Stimulated activated naive CD8-positive, alpha-beta T cell treated with anti-CD3 and anti-CD28 coated beads, Interleukin-15, amount 100 ng/mL, for 72 hours (primary cell): ENCODE measurements around the gene SLC28A2.
"Not testable (repeated sequence)": the region's sequence is repeated elsewhere in the genome, so short reads cannot be mapped to it uniquely, and the experiment has no call there.

ENCODE experiments used
- ATAC-seq: fragments of 150-1000 bp; cut with Tn5 transposase; 2 replicates; pipeline ENCODE4 v1.10.0; 2021; ENCODE audit warnings: mild to moderate bottlenecking, moderate library complexity
- DNase-seq, 2 donors: peaks; one replicate each; pipeline ENCODE4 v3.0.0; 2021 to 2022
- H3K27ac Mint-ChIP-seq, 2 donors: one replicate each; pipeline ENCODE4 v1.8.0; 2022; ENCODE audit warnings: mild to moderate bottlenecking in 2 of 2, mixed read lengths in 2 of 2, moderate library complexity in 2 of 2
- H3K27me3 Mint-ChIP-seq: one replicate; pipeline ENCODE4 v1.8.0; 2022; ENCODE audit warnings: mixed read lengths
- H3K4me1 Mint-ChIP-seq: one replicate; pipeline ENCODE4 v1.8.0; 2022; ENCODE audit warnings: mild to moderate bottlenecking, mixed read lengths
- H3K4me3 Mint-ChIP-seq, 2 donors: one replicate each; pipeline ENCODE4 v1.8.0; 2022; ENCODE audit warnings: mild to moderate bottlenecking in 2 of 2, mixed read lengths in 2 of 2, moderate library complexity in 1 of 2
- H3K9me3 Mint-ChIP-seq, 2 donors: one replicate each; pipeline ENCODE4 v1.8.0; 2022; ENCODE audit warnings: mixed read lengths in 2 of 2

SLC28A2 gene

DNA sequence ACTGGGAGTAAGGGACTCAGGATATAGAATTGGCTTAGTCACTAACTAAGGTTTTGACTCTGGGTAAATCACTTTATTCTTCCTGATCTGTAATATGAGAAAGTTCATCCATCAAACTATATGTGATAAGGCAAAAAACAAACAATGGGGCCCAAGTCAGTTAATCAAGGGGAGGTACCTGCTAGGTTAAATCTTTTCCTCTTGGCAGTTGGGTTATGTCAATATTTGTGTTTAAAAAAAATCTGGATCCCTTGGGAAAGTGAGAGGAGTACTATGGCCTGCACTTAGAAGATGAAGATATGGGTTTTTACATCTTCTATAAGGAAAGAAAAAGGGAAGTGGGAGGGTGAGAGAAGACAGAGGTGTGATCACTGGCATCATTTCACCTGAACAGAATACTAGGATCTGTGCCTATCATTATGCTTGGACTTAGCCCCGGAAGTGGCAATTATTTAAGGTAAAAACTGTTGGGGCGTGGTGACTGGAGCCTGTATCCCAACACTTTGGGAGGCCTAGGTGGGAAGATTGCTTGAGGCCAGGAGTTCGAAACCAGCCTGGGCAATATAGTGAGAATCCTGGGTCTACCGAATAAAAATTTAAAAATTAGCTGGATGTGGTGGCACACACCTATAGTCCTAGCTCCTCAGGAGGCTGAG lies 2.8 kb upstream of the SLC28A2 start:
- no peak overlapping the region for H3K4me3 Mint-ChIP-seq
- H3K9me3 Mint-ChIP-seq = peaks cover 10 to 13% of the 10 kb centered on the region in 2 donors
- H3K27ac Mint-ChIP-seq = no peak overlapping the region
- DNase-seq (no peak), ATAC-seq (no peak)
- H3K27me3 Mint-ChIP-seq = no peaks in the 10 kb centered on the region
- no peaks in the 10 kb centered on the region for H3K4me1 Mint-ChIP-seq

GRCh38 chr15:45253330-45253729 lies 1.3 kb downstream of the SLC28A2 start:
- H3K4me1 Mint-ChIP-seq = no peaks in the 10 kb centered on the region
- H3K4me3 Mint-ChIP-seq = no peak overlapping the region
- no peaks in the 10 kb centered on the region for H3K9me3 Mint-ChIP-seq
- H3K27me3 Mint-ChIP-seq = no peaks in the 10 kb centered on the region
- no peak for ATAC-seq
- no peak for DNase-seq
- peak overlapping the region in 1 of 2 donors; percentile 5 for H3K27ac Mint-ChIP-seq

GRCh38 chr15:45254405-45254804 lies 2.4 kb downstream of the SLC28A2 start:
- Mint-ChIP-seq H3K9me3 (no peaks in the 10 kb centered on the region), H3K4me1 (no peaks in the 10 kb centered on the region), H3K4me3 (no peak overlapping the region), H3K27me3 (no peaks in the 10 kb centered on the region), H3K27ac (no peak overlapping the region)
- ATAC-seq (no peak), DNase-seq (no peak)

GRCh38 chr15:45254824-45255223 lies 2.8 kb downstream of the SLC28A2 start:
- H3K4me3 Mint-ChIP-seq, H3K4me1 Mint-ChIP-seq, H3K27me3 Mint-ChIP-seq, ATAC-seq, DNase-seq, H3K9me3 Mint-ChIP-seq, H3K27ac Mint-ChIP-seq: not testable (repeated sequence)

GRCh38 chr15:45259796-45260195 lies 7.8 kb downstream of the SLC28A2 start:
- ATAC-seq (no peak), DNase-seq (no peak)
- no peaks in the 10 kb centered on the region for H3K27me3 Mint-ChIP-seq

DNA sequence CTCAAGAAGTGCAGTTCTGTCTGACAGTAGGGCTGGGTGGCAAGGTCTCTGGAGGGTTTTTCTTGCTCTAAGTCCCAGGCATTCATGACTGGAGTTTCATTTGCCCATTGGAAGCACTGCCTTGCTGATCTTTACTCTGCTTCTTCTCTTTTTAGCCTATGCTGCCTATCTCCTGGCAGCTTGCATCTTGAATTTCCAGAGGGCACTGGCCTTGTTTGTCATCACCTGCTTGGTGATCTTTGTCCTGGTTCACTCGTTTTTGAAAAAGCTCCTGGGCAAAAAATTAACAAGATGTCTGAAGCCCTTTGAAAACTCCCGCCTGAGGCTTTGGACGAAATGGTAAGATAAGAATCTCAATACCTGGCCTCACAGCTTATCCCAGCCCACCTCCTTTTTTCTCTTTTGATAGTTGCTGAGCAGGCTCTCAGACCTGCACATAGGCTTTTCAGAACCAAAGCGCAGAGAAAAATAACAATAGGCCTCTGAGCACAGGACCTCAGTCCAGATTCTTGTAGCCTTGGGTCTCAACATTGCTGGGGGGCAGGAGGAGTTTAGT lies 10.9 kb downstream of the SLC28A2 start:
- no peaks in the 10 kb centered on the region for H3K9me3 Mint-ChIP-seq
- H3K4me3 Mint-ChIP-seq = no peak overlapping the region
- H3K4me1 Mint-ChIP-seq = no peaks in the 10 kb centered on the region
- H3K27me3 Mint-ChIP-seq = no peaks in the 10 kb centered on the region
- H3K27ac Mint-ChIP-seq = no peak overlapping the region
- DNase-seq (no peak), ATAC-seq (no peak)

More at GRCh38 chr15:45259796-45260195, 7.8 kb downstream of the SLC28A2 start:
- Mint-ChIP-seq H3K4me3 (no peak overlapping the region), H3K4me1 (no peaks in the 10 kb centered on the region), H3K9me3 (no peaks in the 10 kb centered on the region), H3K27ac (no peak overlapping the region)

DNA sequence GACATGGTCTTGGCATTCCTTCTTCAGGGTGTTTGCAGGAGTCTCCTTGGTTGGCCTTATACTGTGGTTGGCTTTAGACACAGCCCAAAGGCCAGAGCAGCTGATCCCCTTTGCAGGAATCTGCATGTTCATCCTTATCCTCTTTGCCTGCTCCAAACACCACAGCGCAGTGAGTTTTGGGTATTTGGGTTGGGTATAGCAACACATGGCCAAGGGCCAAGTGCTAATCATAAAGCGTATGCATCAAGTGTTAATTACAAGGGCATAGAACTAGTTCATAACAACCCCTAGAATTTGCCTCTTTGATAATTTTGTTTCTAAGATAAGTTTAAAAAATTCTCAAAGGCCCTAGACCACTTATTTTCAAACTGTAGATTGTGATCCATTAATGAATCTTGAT lies 11.8 kb downstream of the SLC28A2 start:
- H3K4me1 Mint-ChIP-seq = no peaks in the 10 kb centered on the region
- H3K27ac Mint-ChIP-seq = no peak overlapping the region
- no peak for DNase-seq
- no peak for ATAC-seq
- H3K27me3 Mint-ChIP-seq = no peaks in the 10 kb centered on the region
- H3K4me3 Mint-ChIP-seq = no peak overlapping the region
- H3K9me3 Mint-ChIP-seq = no peaks in the 10 kb centered on the region

GRCh38 chr15:45265506-45265905 lies 13.5 kb downstream of the SLC28A2 start:
- no peak overlapping the region for H3K4me3 Mint-ChIP-seq
- H3K27me3 Mint-ChIP-seq = no peaks in the 10 kb centered on the region
- ATAC-seq (no peak), DNase-seq (no peak)
- H3K4me1 Mint-ChIP-seq = no peaks in the 10 kb centered on the region
- H3K9me3 Mint-ChIP-seq = no peaks in the 10 kb centered on the region
- H3K27ac Mint-ChIP-seq = no peak overlapping the region

GRCh38 chr15:45268135-45268534 lies 16.1 kb downstream of the SLC28A2 start:
- Mint-ChIP-seq H3K27me3 (no peaks in the 10 kb centered on the region), H3K27ac (no peak overlapping the region), H3K4me1 (no peaks in the 10 kb centered on the region), H3K4me3 (no peak overlapping the region), H3K9me3 (no peaks in the 10 kb centered on the region)
- no peak for ATAC-seq
- no peak for DNase-seq

GRCh38 chr15:45274636-45275380 lies 22.8 kb downstream of the SLC28A2 start:
- Mint-ChIP-seq H3K27me3 (no peaks in the 10 kb centered on the region), H3K9me3 (no peaks in the 10 kb centered on the region), H3K4me1 (peaks cover 16% of the 10 kb centered on the region), H3K4me3 (no peak overlapping the region), H3K27ac (no peak overlapping the region)
- DNase-seq = no peak
- no peak for ATAC-seq

DNA sequence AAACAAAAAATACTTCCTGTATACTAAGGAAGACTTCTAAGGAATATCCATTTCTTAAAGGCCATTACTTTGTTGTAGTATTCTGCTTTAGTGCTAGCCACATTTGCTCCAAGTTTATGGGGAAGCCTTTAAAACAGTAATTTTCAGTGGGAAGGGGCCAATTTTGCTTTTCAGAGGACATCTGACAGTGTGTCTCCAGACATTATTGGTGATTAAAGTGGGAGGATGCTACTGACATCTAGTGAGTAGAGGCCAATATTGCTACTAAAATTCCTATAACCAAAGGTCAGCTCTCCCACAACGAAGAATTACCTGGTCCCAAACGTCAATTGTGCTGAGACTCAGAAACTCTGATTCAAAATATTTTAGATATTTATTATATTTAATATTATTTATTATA lies 24.8 kb downstream of the SLC28A2 start:
- ATAC-seq (no peak), DNase-seq (no peak)
- H3K27ac Mint-ChIP-seq = no peak overlapping the region
- no peak overlapping the region for H3K4me3 Mint-ChIP-seq
- H3K9me3 Mint-ChIP-seq = no peaks in the 10 kb centered on the region
- no peaks in the 10 kb centered on the region for H3K27me3 Mint-ChIP-seq
- H3K4me1 Mint-ChIP-seq = peaks cover 23% of the 10 kb centered on the region

DNA sequence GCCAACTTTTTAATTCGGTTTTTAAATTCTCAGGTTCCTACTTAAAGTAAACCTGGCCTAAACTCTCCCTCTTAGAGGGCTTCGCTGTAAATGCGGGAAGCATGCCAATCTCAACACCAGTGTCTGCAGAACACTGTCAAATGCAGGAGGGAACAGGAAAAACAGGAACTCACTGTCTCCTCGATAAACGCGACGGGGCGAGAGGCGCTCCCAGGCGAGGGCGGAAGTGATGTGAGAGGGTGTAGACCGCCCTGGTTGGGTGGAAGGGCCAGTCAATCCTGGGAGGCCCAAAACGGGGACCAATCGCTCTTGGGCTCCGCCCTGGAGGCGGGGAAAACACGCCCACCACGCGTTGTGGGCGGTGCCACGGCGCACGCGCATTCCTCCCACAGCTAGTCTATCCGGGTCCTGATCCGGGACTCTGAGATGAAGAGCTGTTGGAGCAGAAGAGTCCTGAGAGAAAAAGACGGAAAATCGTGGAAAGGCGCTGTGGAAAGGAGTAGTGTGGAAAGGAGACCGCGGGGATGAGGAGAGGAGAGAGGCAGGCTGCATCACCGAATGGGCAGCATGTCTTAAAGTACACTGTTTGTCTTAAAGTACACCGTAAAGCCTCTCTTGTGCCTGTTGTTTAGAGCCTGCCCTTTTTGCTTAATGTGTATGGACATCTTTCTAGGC lies 27.1 kb downstream of the SLC28A2 start:
- DNase-seq (peak; percentile 96), ATAC-seq (peak; percentile 100)
- Mint-ChIP-seq H3K27ac (peak overlapping the region; percentile 61 to 89), H3K4me1 (peaks cover 23% of the 10 kb centered on the region), H3K4me3 (peak overlapping the region; percentile 84 to 98), H3K27me3 (peaks cover 1% of the 10 kb centered on the region), H3K9me3 (no peaks in the 10 kb centered on the region)

DNA sequence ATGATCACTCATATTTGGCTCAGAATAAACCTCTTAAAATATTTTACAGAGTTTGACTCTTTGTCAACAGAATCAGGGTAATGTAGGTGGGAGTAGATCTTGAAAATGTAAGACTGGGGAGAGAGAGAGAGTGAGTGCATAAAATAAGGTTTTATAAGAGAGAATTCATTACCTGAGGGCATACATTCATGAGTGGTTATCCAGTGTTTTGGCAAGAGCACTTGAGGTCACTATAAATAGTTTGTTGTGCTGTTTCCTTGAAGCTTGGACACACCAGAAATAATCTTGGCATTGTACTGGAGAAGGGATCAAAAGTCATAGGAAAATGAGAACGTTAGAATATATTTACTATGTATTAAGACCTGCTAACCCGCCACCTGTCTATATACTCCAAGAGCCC lies 33.4 kb downstream of the SLC28A2 start:
- Mint-ChIP-seq H3K9me3 (no peaks in the 10 kb centered on the region), H3K4me3 (no peak overlapping the region), H3K27me3 (peaks cover 6% of the 10 kb centered on the region), H3K27ac (no peak overlapping the region), H3K4me1 (peaks cover under 1% of the 10 kb centered on the region)
- DNase-seq (no peak), ATAC-seq (no peak)

GRCh38 chr15:45287390-45287956 lies 35.4 kb downstream of the SLC28A2 start:
- Mint-ChIP-seq H3K27me3 (peaks cover 6% of the 10 kb centered on the region), H3K9me3 (no peaks in the 10 kb centered on the region), H3K4me1 (no peaks in the 10 kb centered on the region), H3K27ac (no peak overlapping the region), H3K4me3 (no peak overlapping the region)
- DNase-seq (no peak), ATAC-seq (no peak)

DNA sequence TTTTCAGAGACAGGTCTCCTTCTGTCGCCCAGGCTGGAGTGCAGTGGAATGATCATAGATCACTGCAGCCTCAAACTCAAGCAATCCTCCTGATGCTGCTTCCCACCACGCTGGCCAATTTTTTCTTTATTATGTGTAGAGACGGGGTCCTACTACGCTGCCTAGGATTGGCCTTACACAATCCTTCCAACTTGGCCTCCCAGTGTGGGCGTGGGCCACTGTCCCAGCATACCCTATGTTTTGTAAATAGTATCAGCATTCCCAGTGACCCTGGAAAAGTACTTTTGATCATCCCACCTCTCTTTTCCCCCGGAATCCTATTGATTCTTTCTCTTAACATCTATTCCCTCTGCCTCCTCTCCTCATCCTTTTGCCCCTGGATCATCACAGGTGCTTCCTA lies 36.9 kb downstream of the SLC28A2 start:
- H3K27ac Mint-ChIP-seq = no peak overlapping the region
- no peak for ATAC-seq
- no peak overlapping the region for H3K4me3 Mint-ChIP-seq

More for the DNA sequence above, 36.9 kb downstream of the SLC28A2 start:
- Mint-ChIP-seq H3K4me1 (no peaks in the 10 kb centered on the region), H3K9me3 (no peaks in the 10 kb centered on the region), H3K27me3 (peaks cover 6% of the 10 kb centered on the region)
- DNase-seq = no peak
